IMR-90 (cell line): ENCODE data around the gene CAMKMT. TPM values are rescaled to one million over a fixed set of nuclear protein-coding genes. Genes with fewer than 3 reads are reported as not detected.

ENCODE experiments used
- ATAC-seq: fragments of 200-7000 bp; cut with Tn5 transposase; 2 replicates; pipeline ENCODE4 v1.9.1; 2020; ENCODE audit warnings: low read depth, mild to moderate bottlenecking, moderate library complexity
- BruUV-seq: library from RNA; stranded (reverse); fragments of 400-500 nt; replicated peaks from 2 replicates; lab custom pipeline; 2021; lab: Mats Ljungman, UMichigan
- CTCF ChIA-PET: fragments of 300-600 bp; formaldehyde crosslinking; extraction: SDS; loops from one replicate; lab custom pipeline; 2021; ENCODE audit warnings: antibody characterized with exemption; lab: Yijun Ruan, JAX
- POLR2A ChIA-PET: fragments of 300-600 bp; sonication (Branson Sonifier 250); formaldehyde crosslinking; loops from one replicate; lab custom pipeline; 2022; ENCODE audit warnings: antibody characterized with exemption; ENCODE audit not compliant: unreplicated experiment; lab: Charles Lee
- DNase-seq: peaks from one replicate; pipeline ENCODE4 v3.0.0; 2013
- H2AFZ ChIP-seq: replicated peaks from 2 replicates; pipeline ENCODE3; 2013; ENCODE audit warnings: low read length, mild to moderate bottlenecking; ENCODE audit not compliant: poor library complexity
- H2AK5ac ChIP-seq: 2 replicates; pipeline ENCODE4 v1.6.1; 2013; ENCODE audit warnings: low read depth, low read length, inconsistent platforms
- H2AK9ac ChIP-seq: replicated peaks from 2 replicates; pipeline ENCODE3; 2013; ENCODE audit warnings: mild to moderate bottlenecking, low read depth, low read length, moderate library complexity; ENCODE audit not compliant: poor library complexity
- H2BK120ac ChIP-seq: 2 replicates; pipeline ENCODE4 v1.6.1; 2013; ENCODE audit warnings: low read depth, low read length, inconsistent platforms
- H2BK15ac ChIP-seq: 3 replicates; pipeline ENCODE4 v1.6.1; 2013; ENCODE audit warnings: low read depth, low read length, inconsistent platforms
- H2BK20ac ChIP-seq: 2 replicates; pipeline ENCODE4 v1.6.1; 2013; ENCODE audit warnings: low read depth, mild to moderate bottlenecking, inconsistent platforms, low read length, moderate library complexity
- H2BK5ac ChIP-seq: 2 replicates; pipeline ENCODE4 v1.6.1; 2013; ENCODE audit warnings: mild to moderate bottlenecking, low read depth, low read length, inconsistent platforms; ENCODE audit not compliant: poor library complexity, severe bottlenecking
- H3K14ac ChIP-seq: replicated peaks from 2 replicates; pipeline ENCODE4 v1.6.1; 2013; ENCODE audit warnings: low read depth, low read length, inconsistent platforms
- H3K18ac ChIP-seq: 2 replicates; pipeline ENCODE4 v1.6.1; 2013; ENCODE audit warnings: low read depth, low read length, control low read depth
- H3K23ac ChIP-seq: 2 replicates; pipeline ENCODE4 v1.6.1; 2013; ENCODE audit warnings: low read depth, low read length, inconsistent platforms
- H3K27ac ChIP-seq: 2 replicates; pipeline ENCODE4 v1.5.1; 2013; ENCODE audit warnings: mild to moderate bottlenecking, control low read depth, low read length; ENCODE audit not compliant: insufficient read depth
- H3K27me3 ChIP-seq: 2 replicates; pipeline ENCODE4 v1.6.1; 2013; ENCODE audit warnings: low read length; ENCODE audit not compliant: control insufficient read depth, insufficient read depth
- H3K36me3 ChIP-seq: 2 replicates; pipeline ENCODE4 v1.6.1; 2013; ENCODE audit warnings: low read length, mixed read lengths; ENCODE audit not compliant: control insufficient read depth, insufficient read depth
- H3K4ac ChIP-seq: 2 replicates; pipeline ENCODE4 v1.6.1; 2013; ENCODE audit warnings: low read depth, low read length, inconsistent platforms
- H3K4me1 ChIP-seq: 2 replicates; pipeline ENCODE4 v1.6.1; 2013; ENCODE audit warnings: low read length, mixed read lengths; ENCODE audit not compliant: control insufficient read depth, insufficient read depth
- H3K4me2 ChIP-seq: 2 replicates; pipeline ENCODE4 v1.6.1; 2013; ENCODE audit warnings: low read depth, mild to moderate bottlenecking, control low read depth, low read length, moderate library complexity
- H3K4me3 ChIP-seq: 2 replicates; pipeline ENCODE4 v1.5.1; 2013; ENCODE audit warnings: low read depth, mild to moderate bottlenecking, control low read depth, low read length, moderate library complexity; ENCODE audit not compliant: insufficient read depth
- H3K56ac ChIP-seq: 2 replicates; pipeline ENCODE4 v1.6.1; 2013; ENCODE audit warnings: low read length, inconsistent platforms; ENCODE audit not compliant: insufficient read depth; ENCODE audit errors: extremely low read depth
- H3K79me1 ChIP-seq, 2 experiments: 2 replicates each; pipeline ENCODE4 v1.6.1; 2013; ENCODE audit warnings: low read length in 2 of 2, inconsistent platforms in 1 of 2, low read depth in 1 of 2
- H3K9ac ChIP-seq: 2 replicates; pipeline ENCODE4 v1.6.1; 2013; ENCODE audit warnings: low read depth, low read length, control low read depth
- H3K9me1 ChIP-seq: 2 replicates; pipeline ENCODE4 v1.6.1; 2013; ENCODE audit warnings: low read length, inconsistent platforms; ENCODE audit not compliant: insufficient read depth
- H3K9me3 ChIP-seq: 2 replicates; pipeline ENCODE4 v1.6.1; 2013; ENCODE audit warnings: low read length; ENCODE audit not compliant: control insufficient read depth, insufficient read depth
- H4K20me1 ChIP-seq: 2 replicates; pipeline ENCODE4 v1.6.1; 2013; ENCODE audit warnings: low read length, inconsistent platforms; ENCODE audit not compliant: insufficient read depth
- H4K5ac ChIP-seq: 2 replicates; pipeline ENCODE4 v1.6.1; 2013; ENCODE audit warnings: mild to moderate bottlenecking, low read depth, low read length, control low read depth
- H4K8ac ChIP-seq, 2 experiments: 2 replicates each; pipeline ENCODE4 v1.6.1; 2013; ENCODE audit warnings: low read depth in 2 of 2, low read length in 2 of 2, control low read depth in 1 of 2, inconsistent platforms in 1 of 2
- H4K91ac ChIP-seq: 2 replicates; pipeline ENCODE4 v1.6.1; 2013; ENCODE audit warnings: low read depth, low read length, inconsistent platforms; ENCODE audit not compliant: insufficient read depth
- CHD1 ChIP-seq: IDR thresholded peaks from 2 replicates; pipeline ENCODE4 v1.6.1; 2012; ENCODE audit warnings: low read depth, low read length, improper control_type of control experiment
- FOS ChIP-seq: fragments of 150-350 bp; IDR thresholded peaks from 2 replicates; pipeline ENCODE4 v1.6.1; 2016; ENCODE audit warnings: low read depth, low read length
- MAFK ChIP-seq: IDR thresholded peaks from 2 replicates; pipeline ENCODE4 v1.6.1; 2012; ENCODE audit warnings: low read depth, low read length, improper control_type of control experiment
- MXI1 ChIP-seq: IDR thresholded peaks from 2 replicates; pipeline ENCODE4 v1.6.1; 2012; ENCODE audit warnings: low read depth, mild to moderate bottlenecking, low read length, moderate library complexity, borderline replicate concordance
- POLR2A ChIP-seq: IDR thresholded peaks from 2 replicates; pipeline ENCODE4 v1.6.1; 2012; ENCODE audit warnings: mild to moderate bottlenecking, low read depth, low read length
- RAD21 ChIP-seq: IDR thresholded peaks from 2 replicates; pipeline ENCODE4 v1.6.1; 2012; ENCODE audit warnings: low read length, improper control_type of control experiment
- RCOR1 ChIP-seq: IDR thresholded peaks from 2 replicates; pipeline ENCODE4 v1.6.1; 2012; ENCODE audit warnings: mild to moderate bottlenecking, low read length, improper control_type of control experiment; ENCODE audit not compliant: insufficient replicate concordance
- dilution Hi-C: fragments of 300-500 bp; cut with HindIII; formaldehyde crosslinking; loops from one replicate; pipeline ENCODE4 v1.14.3; 2018; ENCODE audit warnings: low sequenced_read_pairs; ENCODE audit not compliant: unreplicated experiment
- in situ Hi-C: fragments of 300-500 bp; cut with MboI; formaldehyde crosslinking; loops from 3 replicates; pipeline ENCODE4 v1.14.3; 2019; ENCODE audit warnings: low sequenced_read_pairs, inconsistent platforms, mixed read lengths
- intact Hi-C: fragments of 100-400 bp; cut with micrococcal nuclease; formaldehyde crosslinking; loops from 2 replicates; pipeline ENCODE4 v1.10.0; 2022
- polyA plus RNA-seq, 3 experiments: library from polyadenylated mRNA; depleted of rRNA; stranded (reverse); fragments of >200 nt; gene quantifications; 2 replicates each; pipeline ENCODE4 v1.2.3, GENCODE V29; 2012; ENCODE audit warnings: low replicate concordance in 1 of 3
- total RNA-seq: library from RNA; depleted of rRNA; stranded (reverse); fragments of >200 nt; gene quantifications from 2 replicates; pipeline ENCODE4 v1.2.3, GENCODE V29; 2012

CAMKMT gene
- total and polyA plus RNA-seq, 2 of the 4 experiments (the other 2 are of a cell fraction): 4.4 to 6.8 TPM

GRCh38 chr2:44450806-44451205 lies 89.1 kb downstream of the CAMKMT start:
- dilution Hi-C loops: no loop called here

More at GRCh38 chr2:44450806-44451205, 89.1 kb downstream of the CAMKMT start:
- H3K18ac ChIP-seq: no peak overlapping the region
- no TSS peak for BruUV-seq
- H3K9ac ChIP-seq: no peak overlapping the region
- H2BK15ac ChIP-seq: no peak overlapping the region
- H3K23ac ChIP-seq: no peak overlapping the region
- no peak overlapping the region for H2BK20ac ChIP-seq
- H4K91ac ChIP-seq: no peak overlapping the region
- H4K5ac ChIP-seq: no peak overlapping the region
- intact Hi-C loops: no loop called here
- H3K79me1 ChIP-seq: no peaks in the 10 kb centered on the region
- H3K9me1 ChIP-seq: no peaks in the 10 kb centered on the region
- no peak overlapping the region for H2BK5ac ChIP-seq
- no peaks in the 10 kb centered on the region for H3K27me3 ChIP-seq
- no peak overlapping the region for H3K14ac ChIP-seq
- ATAC-seq (no peak), DNase-seq (no peak)
- ChIA-PET POLR2A (no interaction called here), CTCF (interaction anchor here (0.6 kb wide), 1 partner anchor 9 kb away, joined by 3 read pairs; no protein-coding TSS in a partner anchor)
- no peak overlapping the region for H3K4me2 ChIP-seq
- H2BK120ac ChIP-seq: no peak overlapping the region
- H3K4me1 ChIP-seq: no peaks in the 10 kb centered on the region
- no peak overlapping the region for H2AFZ ChIP-seq
- H3K56ac ChIP-seq: no peak overlapping the region
- H4K20me1 ChIP-seq: no peaks in the 10 kb centered on the region
- no peak overlapping the region for H4K8ac ChIP-seq
- H2AK9ac ChIP-seq: no peak overlapping the region
- no peak overlapping the region for H3K27ac ChIP-seq
- H3K4ac ChIP-seq: no peak overlapping the region
- TF ChIP-seq POLR2A (no peak), MAFK (no peak), FOS (no peak), RAD21 (no peak), RCOR1 (no peak), CHD1 (no peak), MXI1 (no peak)
- no peak overlapping the region for H2AK5ac ChIP-seq
- in situ Hi-C loops: no loop called here
- no peaks in the 10 kb centered on the region for H3K36me3 ChIP-seq
- H3K4me3 ChIP-seq: no peak overlapping the region
- H3K9me3 ChIP-seq: no peaks in the 10 kb centered on the region
